ENCODE data around the gene HAPLN2.

HAPLN2 gene

GRCh38 chr1:156652131-156652991, 33.1 kb downstream of the HAPLN2 start:
- H3K36me3 Mint-ChIP-seq = peaks cover 0 to under 1% of the 10 kb centered on the region in 2 donors
- DNase-seq (no peak), ATAC-seq (replicated peaks) (no peak)
- no peak overlapping the region for H3K4me3 Mint-ChIP-seq
- H3K4me1 Mint-ChIP-seq = peaks cover 11 to 17% of the 10 kb centered on the region in 2 donors
- no peaks in the 10 kb centered on the region for H3K9me3 Mint-ChIP-seq
- H3K27ac Mint-ChIP-seq = no peak overlapping the region
- H3K27me3 Mint-ChIP-seq = peaks cover 83 to 92% of the 10 kb centered on the region in 2 donors

GRCh38 chr1:156652992-156653355, 33.8 kb downstream of the HAPLN2 start:
- DNase-seq (no peak), ATAC-seq (replicated peaks) (no peak)
- Mint-ChIP-seq H3K4me1 (peaks cover 17 to 23% of the 10 kb centered on the region in 2 donors), H3K27ac (no peak overlapping the region), H3K36me3 (peaks cover 0 to 2% of the 10 kb centered on the region in 2 donors), H3K4me3 (no peak overlapping the region), H3K9me3 (no peaks in the 10 kb centered on the region), H3K27me3 (peaks cover 83 to 92% of the 10 kb centered on the region in 2 donors)

- Mint-ChIP-seq H3K36me3 (peaks cover 0 to 2% of the 10 kb centered on the region in 2 donors), H3K27me3 (peaks cover 75 to 83% of the 10 kb centered on the region in 2 donors), H3K27ac (peak overlapping the region; percentile 38), H3K4me3 (no peak overlapping the region), H3K4me1 (peaks cover 35% of the 10 kb centered on the region in 2 donors), H3K9me3 (no peaks in the 10 kb centered on the region)
- DNase-seq (no peak), ATAC-seq (replicated peaks) (no peak)
Observed at GRCh38 chr1:156654700-156655099, 35.5 kb downstream of the HAPLN2 start.

GRCh38 chr1:156655151-156655903, 36.1 kb downstream of the HAPLN2 start:
- no peak overlapping the region for H3K4me3 Mint-ChIP-seq
- H3K36me3 Mint-ChIP-seq = peaks cover 0 to 2% of the 10 kb centered on the region in 2 donors
- peaks cover 75 to 81% of the 10 kb centered on the region in 2 donors for H3K27me3 Mint-ChIP-seq
- no peak for DNase-seq
- no peaks in the 10 kb centered on the region for H3K9me3 Mint-ChIP-seq
- H3K27ac Mint-ChIP-seq = no peak overlapping the region
- H3K4me1 Mint-ChIP-seq = peaks cover 40 to 41% of the 10 kb centered on the region in 2 donors
- no peak for ATAC-seq (replicated peaks)

- H3K4me3 Mint-ChIP-seq = no peak overlapping the region
- peaks cover 0 to 2% of the 10 kb centered on the region in 2 donors for H3K36me3 Mint-ChIP-seq
- peaks cover 72 to 78% of the 10 kb centered on the region in 2 donors for H3K27me3 Mint-ChIP-seq
Observed at GRCh38 chr1:156655904-156656516, 36.8 kb downstream of the HAPLN2 start.

GRCh38 chr1:156656806-156657740, 37.9 kb downstream of the HAPLN2 start:
- H3K36me3 Mint-ChIP-seq = peaks cover 0 to 2% of the 10 kb centered on the region in 2 donors
- ATAC-seq (replicated peaks) (peak; percentile 36 to 37), DNase-seq (peak; percentile 37)
- peak overlapping the region; percentile 89 for H3K27ac Mint-ChIP-seq
- peaks cover 66 to 67% of the 10 kb centered on the region in 2 donors for H3K27me3 Mint-ChIP-seq
- no peaks in the 10 kb centered on the region for H3K9me3 Mint-ChIP-seq
- peaks cover 57 to 58% of the 10 kb centered on the region in 2 donors for H3K4me1 Mint-ChIP-seq
- peak overlapping the region; percentile 82 to 83 for H3K4me3 Mint-ChIP-seq

More at GRCh38 chr1:156655904-156656516, 36.8 kb downstream of the HAPLN2 start:
- Mint-ChIP-seq H3K9me3 (no peaks in the 10 kb centered on the region), H3K27ac (no peak overlapping the region), H3K4me1 (peaks cover 46 to 48% of the 10 kb centered on the region in 2 donors)
- no peak for DNase-seq
- no peak for ATAC-seq (replicated peaks)

- H3K4me1 Mint-ChIP-seq = peaks cover 61 to 65% of the 10 kb centered on the region in 2 donors
- H3K27ac Mint-ChIP-seq = peak overlapping the region; percentile 89
- no peaks in the 10 kb centered on the region for H3K9me3 Mint-ChIP-seq
- peaks cover 0 to 2% of the 10 kb centered on the region in 2 donors for H3K36me3 Mint-ChIP-seq
- peaks cover 58 to 60% of the 10 kb centered on the region in 2 donors for H3K27me3 Mint-ChIP-seq
- ATAC-seq (replicated peaks) (no peak), DNase-seq (no peak)
- H3K4me3 Mint-ChIP-seq = peak overlapping the region; percentile 82 to 83
Observed at GRCh38 chr1:156657741-156658319, 38.6 kb downstream of the HAPLN2 start.

GRCh38 chr1:156658496-156658895, 39.3 kb downstream of the HAPLN2 start:
- no peak overlapping the region for H3K4me3 Mint-ChIP-seq
- peaks cover 52 to 53% of the 10 kb centered on the region in 2 donors for H3K27me3 Mint-ChIP-seq
- no peak for DNase-seq
- peaks cover 0 to 2% of the 10 kb centered on the region in 2 donors for H3K36me3 Mint-ChIP-seq
- no peak for ATAC-seq (replicated peaks)
- H3K4me1 Mint-ChIP-seq = peaks cover 68 to 71% of the 10 kb centered on the region in 2 donors
- H3K27ac Mint-ChIP-seq = no peak overlapping the region
- no peaks in the 10 kb centered on the region for H3K9me3 Mint-ChIP-seq

GRCh38 chr1:156658945-156659574, 39.8 kb downstream of the HAPLN2 start:
- no peak for DNase-seq
- Mint-ChIP-seq H3K4me3 (peak overlapping the region; percentile 67 to 71), H3K27ac (peak overlapping the region; percentile 52), H3K36me3 (peaks cover 0 to 2% of the 10 kb centered on the region in 2 donors), H3K9me3 (no peaks in the 10 kb centered on the region), H3K4me1 (peaks cover 72 to 77% of the 10 kb centered on the region in 2 donors), H3K27me3 (peaks cover 46 to 47% of the 10 kb centered on the region in 2 donors)
- ATAC-seq (replicated peaks) = no peak

- no peak for DNase-seq
- Mint-ChIP-seq H3K27ac (peak overlapping the region; percentile 52), H3K27me3 (peaks cover 40 to 42% of the 10 kb centered on the region in 2 donors), H3K4me3 (peak overlapping the region; percentile 67 to 71), H3K4me1 (peaks cover 77 to 83% of the 10 kb centered on the region in 2 donors), H3K36me3 (peaks cover 0 to 2% of the 10 kb centered on the region in 2 donors), H3K9me3 (no peaks in the 10 kb centered on the region)
- no peak for ATAC-seq (replicated peaks)
Observed at GRCh38 chr1:156659661-156659987, 40.4 kb downstream of the HAPLN2 start.

GRCh38 chr1:156659988-156660751, 41.0 kb downstream of the HAPLN2 start:
- H3K4me3 Mint-ChIP-seq = peak overlapping the region; percentile 71 to 82
- peak; percentile 87 for DNase-seq
- no peaks in the 10 kb centered on the region for H3K9me3 Mint-ChIP-seq
- peaks cover 0 to 2% of the 10 kb centered on the region in 2 donors for H3K36me3 Mint-ChIP-seq
- H3K4me1 Mint-ChIP-seq = peaks cover 79 to 88% of the 10 kb centered on the region in 2 donors
- peaks cover 35 to 36% of the 10 kb centered on the region in 2 donors for H3K27me3 Mint-ChIP-seq
- peak; percentile 87 to 88 for ATAC-seq (replicated peaks)
- peak overlapping the region; percentile 37 for H3K27ac Mint-ChIP-seq

- H3K9me3 Mint-ChIP-seq = no peaks in the 10 kb centered on the region
- peak overlapping the region; percentile 49 to 82 for H3K4me3 Mint-ChIP-seq
- ATAC-seq (replicated peaks) (peak in 1 of 2 donors; percentile 7), DNase-seq (no peak)
- H3K36me3 Mint-ChIP-seq = peaks cover 0 to 2% of the 10 kb centered on the region in 2 donors
- peaks cover 29 to 31% of the 10 kb centered on the region in 2 donors for H3K27me3 Mint-ChIP-seq
- peaks cover 81 to 94% of the 10 kb centered on the region in 2 donors for H3K4me1 Mint-ChIP-seq
- peak overlapping the region; percentile 89 for H3K27ac Mint-ChIP-seq
Observed at GRCh38 chr1:156660752-156661112, 41.5 kb downstream of the HAPLN2 start.

All from stimulated activated naive B cell treated with anti-CD40 and anti-IgM and Interleukin-4, amounts not matched to agents 10 μg/mL and 1 μg/mL and 100 μg/mL, for 72 hours (primary cell).